Measurements from ENCODE around the gene KCNQ1.

- no peak for TF ChIP-seq CTCF (IDR thresholded peaks at IDR 0.05; ENCODE audit: low read length)
- no peak for TF ChIP-seq EZH2 (IDR thresholded peaks at IDR 0.05; ENCODE audit: borderline replicate concordance, low read length)
Measured at GRCh38 chr11:2736577-2737225, 291.9 kb downstream of the KCNQ1 start.
